Uterus (tissue), 4 donors: ENCODE data around the gene MIPOL1. TPM values are rescaled to one million over a fixed set of nuclear protein-coding genes. Genes with fewer than 3 reads are reported as not detected.

Experiments
- DNase-seq, 2 donors: peaks; one replicate each; pipeline ENCODE4 v3.0.0-alpha.2; 2019 to 2020
- H3K27ac ChIP-seq, 2 donors: fragments of 200-600 bp; sonication (generic); 1 replicate in 1 of 2; 2 replicates in 1 of 2; pipeline ENCODE4 v1.5.1; 2016 to 2018
- H3K27me3 ChIP-seq, 2 donors: fragments of 200-600 bp; sonication (generic); one replicate each; pipeline ENCODE4 v1.5.1; 2018 to 2019; ENCODE audit warnings: control low read depth in 1 of 2
- H3K36me3 ChIP-seq, 2 donors: fragments of 200-600 bp; sonication (generic); one replicate each; pipeline ENCODE4 v1.5.1; 2019; ENCODE audit warnings: control low read depth in 1 of 2
- H3K4me1 ChIP-seq, 2 donors: fragments of 200-600 bp; sonication (generic); one replicate each; pipeline ENCODE4 v1.5.1; 2018 to 2019; ENCODE audit warnings: control low read depth in 1 of 2
- H3K4me3 ChIP-seq, 2 donors: fragments of 200-600 bp; sonication (generic); 1 replicate in 1 of 2; 2 replicates in 1 of 2; pipeline ENCODE4 v1.5.1; 2018 to 2019; ENCODE audit warnings: mild to moderate bottlenecking in 1 of 2
- H3K9me3 ChIP-seq, 2 donors: fragments of 200-600 bp; sonication (generic); one replicate each; pipeline ENCODE4 v1.5.1; 2019; ENCODE audit warnings: control low read depth in 1 of 2
- POLR2A ChIP-seq, 2 donors: fragments of 450-650 bp; IDR thresholded peaks; one replicate each; pipeline ENCODE4 v1.6.1; 2016; ENCODE audit warnings: antibody characterized with exemption in 2 of 2, mild to moderate bottlenecking in 1 of 2, moderate library complexity in 1 of 2
- intact Hi-C: fragments of 100-400 bp; cut with DNase I; formaldehyde crosslinking; loops from one replicate; pipeline ENCODE4 v1.15.1; 2023; ENCODE audit warnings: low total_unique reads
- total RNA-seq, 4 donors: library from RNA; depleted of rRNA in 3 of 4; stranded (reverse); fragments of >200 nt in 3 of 4; gene quantifications; one replicate each; pipeline versions ENCODE4 v1.1.0 to v1.2.4, GENCODE V29; 2014 to 2023
- TF ChIP-seq, protein P1 (sequence below), 4 experiments: fragments of 200-600 bp in 2 of 4; fragments of 450-650 bp in 2 of 4; sonication (generic) in 2 of 4; IDR thresholded peaks; one replicate each; pipeline ENCODE4 v1.5.1; 2016 to 2019; ENCODE audit warnings: antibody characterized with exemption in 4 of 4, mild to moderate bottlenecking in 2 of 4, moderate library complexity in 1 of 4
- donor health status: DM: yes; HTN: yes; CAD: no.

MIPOL1 gene
- total RNA-seq, 4 donors from 2014 or later, result 22.8 to 52.1 (median 39.4) TPM

- H3K9me3 ChIP-seq, result peaks cover 0 to 7% of the 10 kb centered on the region in 2 donors
- no peaks in the 10 kb centered on the region for H3K4me1 ChIP-seq
- no peak overlapping the region for H3K4me3 ChIP-seq
- H3K36me3 ChIP-seq, result no peaks in the 10 kb centered on the region
- intact Hi-C loops, result no loop called here
- TF ChIP-seq, protein P1, sequence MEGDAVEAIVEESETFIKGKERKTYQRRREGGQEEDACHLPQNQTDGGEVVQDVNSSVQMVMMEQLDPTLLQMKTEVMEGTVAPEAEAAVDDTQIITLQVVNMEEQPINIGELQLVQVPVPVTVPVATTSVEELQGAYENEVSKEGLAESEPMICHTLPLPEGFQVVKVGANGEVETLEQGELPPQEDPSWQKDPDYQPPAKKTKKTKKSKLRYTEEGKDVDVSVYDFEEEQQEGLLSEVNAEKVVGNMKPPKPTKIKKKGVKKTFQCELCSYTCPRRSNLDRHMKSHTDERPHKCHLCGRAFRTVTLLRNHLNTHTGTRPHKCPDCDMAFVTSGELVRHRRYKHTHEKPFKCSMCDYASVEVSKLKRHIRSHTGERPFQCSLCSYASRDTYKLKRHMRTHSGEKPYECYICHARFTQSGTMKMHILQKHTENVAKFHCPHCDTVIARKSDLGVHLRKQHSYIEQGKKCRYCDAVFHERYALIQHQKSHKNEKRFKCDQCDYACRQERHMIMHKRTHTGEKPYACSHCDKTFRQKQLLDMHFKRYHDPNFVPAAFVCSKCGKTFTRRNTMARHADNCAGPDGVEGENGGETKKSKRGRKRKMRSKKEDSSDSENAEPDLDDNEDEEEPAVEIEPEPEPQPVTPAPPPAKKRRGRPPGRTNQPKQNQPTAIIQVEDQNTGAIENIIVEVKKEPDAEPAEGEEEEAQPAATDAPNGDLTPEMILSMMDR (IDR thresholded peaks at IDR 0.05), result no peak
- TF ChIP-seq POLR2A (IDR thresholded peaks at IDR 0.05), result no peak
- H3K27ac ChIP-seq, result no peak overlapping the region
- H3K27me3 ChIP-seq, result no peaks in the 10 kb centered on the region
- DNase-seq, result no peak
Observed at GRCh38 chr14:37329189-37330001, 131.7 kb downstream of the MIPOL1 start.

GRCh38 chr14:37330910-37331309 is 133.2 kb downstream of the MIPOL1 start:
- TF ChIP-seq, protein P1 (IDR thresholded peaks at IDR 0.05), result no peak
- no peak for TF ChIP-seq POLR2A (IDR thresholded peaks at IDR 0.05)
- Histone ChIP-seq H3K4me1 (no peaks in the 10 kb centered on the region), H3K36me3 (no peaks in the 10 kb centered on the region), H3K27me3 (no peaks in the 10 kb centered on the region), H3K9me3 (peaks cover 0 to 7% of the 10 kb centered on the region in 2 donors), H3K4me3 (no peak overlapping the region), H3K27ac (no peak overlapping the region)
- intact Hi-C loops, result no loop called here
- DNase-seq, result no peak

- TF ChIP-seq, protein P1 (IDR thresholded peaks at IDR 0.05), result no peak
- no peak for TF ChIP-seq POLR2A (IDR thresholded peaks at IDR 0.05)
- H3K27me3 ChIP-seq, result no peaks in the 10 kb centered on the region
- intact Hi-C loops, result no loop called here
- H3K36me3 ChIP-seq, result no peaks in the 10 kb centered on the region
- no peaks in the 10 kb centered on the region for H3K4me1 ChIP-seq
- no peak overlapping the region for H3K27ac ChIP-seq
- no peak for DNase-seq
- no peaks in the 10 kb centered on the region for H3K9me3 ChIP-seq
- H3K4me3 ChIP-seq, result no peak overlapping the region
Observed at GRCh38 chr14:37340353-37340752, 142.6 kb downstream of the MIPOL1 start.

- no peak overlapping the region for H3K27ac ChIP-seq
- H3K4me3 ChIP-seq, result peak overlapping the region in 1 of 2 donors; percentile 5
- DNase-seq, result no peak
- no peaks in the 10 kb centered on the region for H3K4me1 ChIP-seq
- no peaks in the 10 kb centered on the region for H3K27me3 ChIP-seq
- no peaks in the 10 kb centered on the region for H3K36me3 ChIP-seq
- TF ChIP-seq, protein P1 (IDR thresholded peaks at IDR 0.05), result no peak
- TF ChIP-seq POLR2A (IDR thresholded peaks at IDR 0.05), result no peak
- intact Hi-C loops, result no loop called here
- no peaks in the 10 kb centered on the region for H3K9me3 ChIP-seq
Observed at GRCh38 chr14:37343307-37344094, 145.8 kb downstream of the MIPOL1 start.

GRCh38 chr14:37363661-37364060 is 165.9 kb downstream of the MIPOL1 start:
- intact Hi-C loops, result no loop called here
- no peak overlapping the region for H3K4me3 ChIP-seq
- H3K9me3 ChIP-seq, result peaks cover 0 to 2% of the 10 kb centered on the region in 2 donors
- TF ChIP-seq, protein P1 (IDR thresholded peaks at IDR 0.05), result no peak
- no peak for TF ChIP-seq POLR2A (IDR thresholded peaks at IDR 0.05)
- no peak overlapping the region for H3K27ac ChIP-seq
- DNase-seq, result no peak
- H3K4me1 ChIP-seq, result no peaks in the 10 kb centered on the region
- no peaks in the 10 kb centered on the region for H3K36me3 ChIP-seq
- no peaks in the 10 kb centered on the region for H3K27me3 ChIP-seq
